ENCODE measurements around the gene RAB39B.
"Not testable (repeated sequence)": the region's sequence is repeated elsewhere in the genome, so short reads cannot be mapped to it uniquely, and the experiment has no call there.

The RAB39B gene
- total RNA-seq: 28.4 to 50.4 (median 43.2) reads per million in 4 experiments

DNA sequence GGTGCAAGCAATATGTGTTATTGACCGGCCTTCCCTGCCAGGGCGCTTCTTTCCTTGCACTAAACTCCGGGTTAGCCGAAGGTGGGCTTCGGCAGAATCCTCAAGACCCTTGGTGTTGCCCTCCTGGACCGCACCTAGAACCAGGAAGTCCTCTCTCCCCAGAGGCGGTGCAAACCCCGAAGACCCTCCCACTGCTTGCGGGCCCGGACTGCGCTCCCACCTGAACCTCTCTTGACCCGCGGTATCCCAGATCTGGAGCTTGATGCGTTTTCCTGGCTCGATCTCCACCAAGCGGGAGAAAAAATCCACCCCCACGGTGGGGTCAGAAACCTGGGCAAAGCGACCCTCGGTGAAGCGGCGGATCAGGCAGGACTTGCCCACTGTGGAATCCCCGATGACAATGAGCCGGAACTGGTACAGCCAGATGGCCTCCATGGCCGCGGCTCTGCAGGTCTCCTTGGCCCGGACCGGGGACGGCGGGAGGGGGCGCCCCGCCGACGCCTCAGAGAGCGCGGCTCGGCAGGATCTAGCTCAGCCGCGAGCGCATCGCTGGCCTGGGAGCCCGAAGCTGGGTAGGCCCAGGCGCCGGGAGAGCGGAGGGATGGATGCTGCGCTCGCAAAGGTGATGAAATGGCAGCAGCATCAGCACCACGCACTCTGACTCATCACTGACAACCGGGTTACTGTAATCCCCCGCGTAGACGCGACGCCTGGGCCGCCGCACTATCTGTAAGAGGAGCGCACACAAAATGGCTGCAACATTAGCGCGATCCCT lies at the start of gene RAB39B:
RAB39B (minus strand) TSS at position 638 of the 775 bp plus-strand sequence; CDS start at position 435, 203 bp downstream.
- DNase-seq: peak; percentile 35

- DNase-seq: no peak
Observed at GRCh38 chrX:155313766-155314165, 49.5 kb upstream of the RAB39B start.

GRCh38 chrX:155293771-155294170 lies 29.5 kb upstream of the RAB39B start:
- DNase-seq: no peak

DNA sequence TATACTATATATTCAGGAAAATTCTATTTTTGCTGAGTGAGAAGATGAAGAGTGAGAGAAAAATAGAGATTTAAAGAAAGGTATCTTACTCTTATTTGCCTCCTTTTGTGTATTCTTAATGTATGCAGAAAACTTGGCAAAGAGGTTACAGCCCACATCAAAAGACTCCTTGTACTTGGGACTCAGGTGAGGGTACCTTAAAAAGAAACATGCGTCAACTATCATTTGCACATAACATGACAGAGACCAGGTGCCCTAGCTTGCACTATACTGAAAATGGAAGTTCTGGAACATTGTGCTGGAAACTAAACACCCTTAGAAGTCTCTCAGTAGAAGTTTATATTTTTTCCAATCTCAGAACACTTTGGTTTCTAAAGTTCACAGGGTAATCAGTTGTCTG lies 15.6 kb upstream of the RAB39B start:
- DNase-seq: no peak

GRCh38 chrX:155270969-155271368 lies 6.7 kb upstream of the RAB39B start:
- no peak for DNase-seq

- DNase-seq: not testable (repeated sequence)
Observed at GRCh38 chrX:155267995-155268394, 3.7 kb upstream of the RAB39B start.

GRCh38 chrX:155266439-155266838 lies 2.1 kb upstream of the RAB39B start:
- DNase-seq: no peak

DNA sequence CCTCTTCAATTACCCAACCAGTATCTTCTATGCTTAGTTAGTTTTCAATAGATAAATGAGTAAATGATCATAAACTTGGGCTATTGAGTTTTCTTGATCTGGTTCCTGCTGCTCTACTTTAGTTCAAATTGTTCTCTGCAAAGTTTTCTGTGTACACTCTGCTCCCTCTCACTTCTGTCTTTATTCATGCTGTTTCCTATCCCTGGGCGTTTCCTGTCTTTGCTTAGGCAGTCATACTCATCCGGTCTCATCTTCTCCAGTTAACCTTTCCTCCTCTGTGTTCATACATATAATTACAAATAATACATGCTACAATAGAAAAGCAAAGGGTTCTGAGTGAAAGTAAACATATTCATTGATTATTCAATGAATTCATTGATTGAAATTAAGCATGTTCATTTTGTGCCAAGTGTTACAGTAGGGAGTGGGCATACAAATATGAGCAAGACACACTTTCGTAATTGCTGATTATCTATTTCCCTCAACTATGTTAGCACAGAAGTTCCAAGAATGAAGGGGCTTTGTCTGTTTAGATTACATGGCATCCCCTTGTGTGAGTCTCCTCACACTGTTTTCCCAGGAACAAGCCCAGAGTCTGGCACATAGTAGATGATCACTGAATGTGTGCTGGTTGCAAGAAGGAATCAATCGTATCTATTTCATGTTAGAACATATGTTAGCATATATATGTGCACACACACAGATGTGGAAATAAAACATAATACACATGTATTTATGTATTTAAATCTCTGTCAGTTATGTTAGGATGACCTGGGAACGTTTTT lies 1.1 kb downstream of the RAB39B start:
- DNase-seq: no peak

DNA sequence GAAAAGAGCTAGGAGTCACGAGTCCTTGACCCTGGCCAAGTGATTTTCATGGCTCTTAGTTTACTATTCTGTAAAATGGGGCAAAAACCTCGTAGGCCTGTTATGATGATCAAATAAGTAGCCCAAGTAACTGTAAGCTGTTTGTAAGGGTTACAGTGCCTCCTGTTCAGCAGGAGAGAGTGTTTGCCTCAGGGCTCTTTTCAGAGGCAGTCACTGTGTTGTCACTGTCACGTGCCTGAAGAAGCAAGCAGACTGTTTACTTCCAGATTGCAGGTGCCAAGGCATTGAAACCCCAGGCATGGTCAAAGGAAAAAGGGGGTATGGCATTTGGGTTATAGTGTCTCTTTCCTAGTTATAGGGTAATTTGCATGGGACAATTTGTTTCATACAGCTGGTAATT lies 4.5 kb downstream of the RAB39B start:
- DNase-seq: no peak

- DNase-seq: no peak
Observed at GRCh38 chrX:155251391-155251790, 12.9 kb downstream of the RAB39B start.

GRCh38 chrX:155247497-155247896 lies 16.8 kb downstream of the RAB39B start:
- DNase-seq: no peak

- no peak for DNase-seq
Observed at GRCh38 chrX:155246748-155247147, 17.5 kb downstream of the RAB39B start.

DNA sequence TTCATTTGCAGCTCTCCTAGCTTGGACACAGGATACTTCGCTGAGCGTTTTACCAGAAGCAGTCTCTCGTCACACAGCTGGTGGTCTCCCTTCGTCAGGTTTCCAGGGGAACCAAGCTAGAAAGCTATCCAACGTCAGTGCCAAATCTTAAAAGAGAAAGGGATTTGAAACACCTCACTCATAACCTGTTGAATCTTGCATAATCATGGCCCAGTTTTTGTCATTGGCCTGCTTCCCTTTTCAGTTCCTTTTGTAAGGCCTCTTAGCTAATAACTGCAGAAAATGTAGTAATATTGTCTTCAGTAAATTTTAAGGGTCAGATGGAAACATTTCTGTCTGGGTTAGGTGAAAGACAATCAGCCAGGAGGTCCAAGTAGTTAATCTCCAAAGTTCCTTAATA lies 22.0 kb downstream of the RAB39B start:
- no peak for DNase-seq

DNA sequence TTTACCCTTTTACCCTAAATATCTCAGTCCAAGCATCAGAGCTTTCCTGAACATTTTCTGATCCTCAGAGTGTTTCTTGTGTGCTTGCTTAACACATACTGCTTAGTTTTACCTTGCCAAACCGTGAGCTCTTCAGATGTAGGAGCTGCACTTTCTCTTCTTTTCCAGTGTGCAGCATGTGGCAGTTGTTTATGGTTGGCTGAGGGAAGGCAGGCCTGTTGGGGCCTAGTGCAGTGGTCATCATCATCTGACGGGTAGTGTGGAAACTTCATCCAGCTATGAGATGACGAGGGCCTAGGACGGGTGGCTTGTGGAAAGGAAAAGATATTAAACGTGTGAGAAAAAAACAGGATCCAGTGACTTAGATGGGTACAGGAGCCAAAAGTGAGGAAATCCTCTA lies 26.6 kb downstream of the RAB39B start:
- no peak for DNase-seq

DNA sequence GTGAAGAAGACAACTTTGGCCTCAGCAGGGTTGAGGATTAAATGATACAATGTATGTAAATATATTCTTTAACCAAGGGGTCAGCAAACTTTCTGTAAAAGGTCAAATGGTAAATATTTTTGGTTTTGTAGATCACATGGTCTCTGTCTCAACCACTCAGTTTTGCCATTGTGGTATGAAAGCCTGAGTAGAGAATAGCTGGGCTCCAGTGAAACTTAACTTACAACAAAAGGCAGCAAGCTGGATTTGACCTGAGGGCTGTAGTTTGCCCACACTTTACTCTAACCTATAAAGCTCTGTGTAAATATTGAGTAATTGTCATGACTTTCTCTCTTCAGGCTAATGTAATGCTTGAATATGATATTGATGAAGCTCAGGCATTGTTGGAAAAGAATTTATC lies 28.4 kb downstream of the RAB39B start:
- DNase-seq: no peak

GRCh38 chrX:155231163-155231562 lies 33.1 kb downstream of the RAB39B start:
- DNase-seq: no peak

- no peak for DNase-seq
Observed at GRCh38 chrX:155225774-155226173, 38.5 kb downstream of the RAB39B start.

DNA sequence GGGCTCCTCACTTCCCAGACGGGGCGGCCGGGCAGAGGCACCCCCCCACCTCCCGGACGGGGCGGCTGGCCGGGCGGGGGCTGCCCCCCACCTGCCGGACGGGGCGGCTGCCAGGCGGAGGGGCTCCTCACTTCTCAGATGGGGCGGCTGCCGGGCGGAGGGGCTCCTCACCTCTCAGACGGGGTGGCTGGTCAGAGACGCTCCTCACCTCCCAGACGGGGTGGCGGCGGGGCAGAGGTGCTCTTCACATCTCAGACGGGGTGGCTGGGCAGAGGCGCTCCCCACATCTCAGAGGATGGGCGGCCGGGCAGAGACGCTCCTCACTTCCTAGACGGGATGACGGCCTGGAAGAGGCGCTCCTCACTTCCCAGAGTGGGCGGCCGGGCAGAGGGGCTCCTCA lies 40.5 kb downstream of the RAB39B start:
- DNase-seq: not testable (repeated sequence)

DNA sequence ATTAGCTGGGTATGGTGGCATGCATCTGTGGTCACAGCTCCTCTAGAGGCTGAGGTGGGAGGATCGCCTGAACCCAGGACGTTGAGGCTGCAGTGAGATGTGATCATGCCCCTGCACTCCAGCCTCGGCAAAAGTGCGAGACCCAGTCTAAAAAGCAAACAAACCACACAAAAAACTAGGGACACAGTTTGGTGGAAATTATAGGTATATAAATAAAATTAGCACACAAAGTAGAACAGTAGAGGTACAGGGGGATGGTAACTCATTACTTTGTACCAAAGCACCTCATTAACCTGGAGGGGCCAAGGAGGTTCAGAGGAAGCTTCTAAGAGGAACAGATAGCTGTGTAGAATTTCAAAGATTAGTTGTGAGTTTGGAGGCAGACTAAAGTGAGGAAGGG lies 42.9 kb downstream of the RAB39B start:
- DNase-seq: no peak

- DNase-seq: no peak
Observed at GRCh38 chrX:155218777-155219176, 45.5 kb downstream of the RAB39B start.

DNA sequence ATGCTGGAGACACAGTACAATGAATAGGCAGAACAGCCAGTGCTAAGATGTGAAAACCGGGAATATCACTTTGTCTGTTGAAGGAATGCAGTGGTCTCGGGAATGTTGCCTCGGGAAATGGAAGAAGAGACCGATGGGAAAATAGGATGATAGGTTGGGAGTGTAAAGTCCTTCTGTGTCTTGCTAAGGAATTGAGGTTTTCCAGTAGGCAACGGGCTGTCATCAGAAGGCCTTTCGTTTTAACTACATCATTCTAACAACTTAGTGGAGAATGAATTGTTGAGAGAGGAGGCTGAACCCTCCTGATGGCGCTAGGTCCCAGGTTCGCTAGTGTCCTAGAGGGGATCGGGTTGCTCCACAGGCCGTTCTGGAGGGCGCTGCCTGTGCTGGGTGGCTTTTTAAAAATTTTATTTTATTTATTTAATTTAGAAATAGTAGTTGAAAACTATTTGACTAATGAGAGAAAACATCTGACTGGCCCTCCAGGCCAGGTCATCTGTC lies 47.3 kb downstream of the RAB39B start:
- DNase-seq: no peak

- peak; percentile 76 for DNase-seq
Observed at GRCh38 chrX:155216179-155216939, 47.9 kb downstream of the RAB39B start, which contains the start of gene VBP1. TSS of gene VBP1 (plus strand) at chrX:155216460. CDS start at chrX:155216483, 23 bp downstream.
